HG03159 (cell line): ENCODE data around the gene TTBK2.

Source experiments
- ATAC-seq: cut with Tn5 transposase; IDR thresholded peaks from one replicate; pipeline ENCODE4 v1.9.1; 2021; ENCODE audit warnings: mild to moderate bottlenecking, moderate library complexity; ENCODE audit not compliant: unreplicated experiment

Gene TTBK2

DNA sequence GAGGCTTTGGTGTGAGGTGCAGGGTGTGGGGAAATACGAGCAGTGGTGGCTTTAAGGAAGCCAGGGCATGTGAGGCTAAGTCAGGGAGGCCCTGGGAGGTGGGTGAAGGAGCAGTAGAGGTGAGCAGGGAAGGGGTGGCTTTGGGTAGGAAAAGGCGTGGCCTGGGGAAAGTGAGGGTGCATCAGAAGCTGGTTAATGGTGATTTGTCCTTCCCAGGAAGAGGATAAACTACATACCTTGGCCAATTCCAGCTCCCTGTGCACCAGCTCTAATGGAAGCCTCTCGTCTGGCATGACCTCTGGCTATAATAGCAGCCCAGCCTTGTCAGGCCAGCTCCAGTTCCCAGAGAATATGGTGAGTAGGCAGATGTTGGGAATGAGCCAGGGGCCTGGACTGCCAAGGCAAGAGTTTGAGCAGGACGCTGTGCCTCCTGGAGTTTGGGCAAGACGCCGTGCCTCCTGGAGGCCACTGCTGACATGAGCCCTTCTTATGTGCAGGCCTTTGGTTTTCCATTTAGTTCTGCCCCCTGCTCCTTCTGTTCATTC lies 225.0 kb downstream of the TTBK2 start:
- no peak for ATAC-seq

DNA sequence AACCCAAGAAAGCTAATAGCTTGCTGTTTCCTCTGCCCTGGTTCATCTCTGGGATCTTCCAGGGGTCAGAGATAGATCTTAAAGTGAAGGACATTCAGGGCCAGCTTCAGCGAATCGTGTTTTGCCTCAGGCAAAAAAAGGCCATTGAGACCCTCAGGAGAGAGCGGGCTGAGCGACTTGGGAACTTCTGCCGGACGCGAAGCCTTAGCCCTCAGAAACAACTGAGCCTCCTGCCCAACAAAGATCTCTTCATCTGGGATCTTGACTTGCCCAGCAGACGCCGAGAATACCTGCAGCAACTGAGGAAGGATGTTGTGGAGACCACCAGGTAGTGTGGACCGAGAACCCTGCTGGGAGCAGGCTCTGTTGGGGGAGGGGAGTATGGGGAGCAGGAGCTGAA lies 226.2 kb downstream of the TTBK2 start:
- ATAC-seq: no peak

DNA sequence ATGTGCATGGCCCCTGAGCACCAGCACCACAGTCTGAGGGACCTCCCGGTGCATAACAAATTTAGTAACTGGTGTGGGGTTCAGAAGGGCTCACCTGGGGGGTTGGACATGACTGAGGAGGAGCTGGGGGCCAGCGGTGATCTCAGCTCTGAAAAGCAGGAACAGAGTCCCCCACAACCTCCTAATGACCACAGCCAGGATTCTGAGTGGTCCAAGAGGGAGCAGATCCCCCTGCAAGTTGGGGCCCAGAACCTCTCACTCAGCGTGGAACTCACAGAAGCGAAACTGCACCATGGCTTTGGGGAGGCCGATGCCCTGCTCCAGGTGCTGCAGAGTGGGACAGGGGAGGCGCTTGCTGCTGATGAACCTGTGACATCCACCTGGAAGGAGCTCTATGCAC lies 226.6 kb downstream of the TTBK2 start:
- ATAC-seq: no peak

DNA sequence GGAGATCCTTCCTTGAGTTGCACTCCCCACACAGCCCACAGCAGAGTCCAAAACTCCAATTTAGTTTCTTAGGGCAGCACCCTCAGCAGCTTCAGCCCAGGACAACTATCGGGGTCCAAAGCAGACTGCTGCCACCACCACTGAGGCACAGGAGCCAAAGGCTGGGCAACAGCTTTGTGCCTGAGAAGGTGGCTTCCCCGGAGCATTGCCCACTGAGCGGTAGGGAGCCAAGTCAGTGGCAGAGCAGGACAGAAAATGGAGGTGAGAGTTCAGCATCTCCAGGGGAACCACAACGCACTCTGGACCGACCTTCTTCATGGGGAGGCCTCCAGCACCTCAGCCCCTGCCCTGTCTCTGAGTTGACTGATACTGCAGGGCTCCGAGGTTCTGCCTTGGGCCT lies 227.1 kb downstream of the TTBK2 start:
- no peak for ATAC-seq

DNA sequence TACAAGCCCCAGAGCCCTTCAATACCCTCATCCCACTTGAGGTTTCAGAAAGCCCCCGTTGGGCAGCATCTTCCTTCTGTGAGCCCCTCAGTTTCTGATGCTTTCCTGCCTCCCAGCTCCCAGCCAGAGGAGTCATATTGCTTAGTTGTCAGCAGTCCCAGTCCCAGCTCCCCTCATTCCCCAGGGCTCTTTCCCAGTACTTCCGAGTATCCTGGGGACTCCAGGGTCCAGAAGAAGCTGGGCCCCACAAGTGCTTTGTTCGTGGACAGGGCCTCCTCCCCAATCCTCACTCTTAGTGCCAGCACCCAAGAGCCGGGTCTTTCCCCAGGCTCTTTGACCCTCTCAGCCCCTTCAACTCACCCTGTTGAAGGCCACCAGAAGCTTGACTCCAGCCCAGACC lies 227.6 kb downstream of the TTBK2 start:
- ATAC-seq: no peak

DNA sequence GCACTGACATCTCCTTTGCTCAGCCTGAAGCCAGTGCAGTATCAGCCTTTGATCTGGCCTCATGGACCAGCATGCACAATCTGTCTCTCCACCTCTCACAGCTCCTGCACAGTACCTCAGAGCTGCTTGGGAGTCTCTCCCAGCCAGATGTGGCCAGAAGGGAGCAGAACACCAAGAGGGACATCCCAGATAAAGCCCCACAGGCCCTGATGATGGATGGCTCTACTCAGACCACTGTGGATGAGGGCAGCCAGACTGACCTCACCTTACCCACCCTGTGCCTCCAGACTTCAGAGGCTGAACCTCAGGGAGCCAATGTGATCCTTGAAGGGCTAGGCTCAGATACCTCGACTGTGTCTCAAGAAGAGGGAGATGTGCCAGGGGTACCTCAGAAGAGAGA lies 228.0 kb downstream of the TTBK2 start:
- no peak for ATAC-seq

DNA sequence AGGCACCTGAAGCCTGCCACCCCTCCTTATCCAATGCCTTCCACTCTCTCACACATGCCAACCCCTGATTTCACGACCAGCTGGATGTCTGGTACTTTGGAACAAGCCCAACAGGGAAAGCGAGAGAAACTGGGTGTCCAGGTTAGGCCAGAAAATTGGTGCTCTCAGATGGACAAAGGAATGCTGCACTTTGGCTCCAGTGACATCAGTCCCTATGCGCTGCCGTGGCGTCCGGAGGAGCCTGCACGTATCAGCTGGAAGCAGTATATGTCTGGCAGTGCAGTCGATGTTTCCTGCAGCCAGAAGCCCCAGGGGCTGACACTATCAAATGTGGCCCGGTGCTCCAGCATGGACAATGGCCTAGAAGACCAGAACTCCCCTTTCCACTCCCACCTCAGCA lies 228.8 kb downstream of the TTBK2 start:
- no peak for ATAC-seq

DNA sequence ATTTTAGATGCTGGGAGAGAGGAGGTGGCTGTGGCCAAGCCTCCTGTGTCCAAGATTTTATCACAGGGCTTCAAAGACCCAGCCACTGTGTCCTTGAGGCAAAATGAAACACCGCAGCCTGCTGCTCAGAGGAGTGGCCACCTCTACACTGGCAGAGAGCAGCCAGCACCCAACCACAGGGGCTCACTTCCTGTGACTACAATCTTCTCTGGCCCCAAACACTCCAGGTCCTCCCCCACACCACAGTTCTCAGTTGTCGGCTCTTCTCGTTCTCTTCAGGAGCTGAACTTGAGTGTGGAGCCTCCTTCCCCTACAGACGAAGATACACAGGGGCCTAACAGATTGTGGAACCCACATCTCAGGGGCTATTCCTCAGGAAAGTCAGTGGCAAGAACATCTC lies 229.3 kb downstream of the TTBK2 start:
- no peak for ATAC-seq
